Tibial nerve (tissue), 4 donors: ENCODE data around the gene ZCRB1.

ENCODE experiments used
- EP300 ChIP-seq, 2 donors: sonication (generic); formaldehyde crosslinking; IDR thresholded peaks; one replicate each; pipeline ENCODE4 v1.6.1; 2017; ENCODE audit warnings: antibody characterized with exemption in 2 of 2, mild to moderate bottlenecking in 1 of 2
- POLR2A ChIP-seq, 2 donors: fragments of 450-650 bp; IDR thresholded peaks; one replicate each; pipeline ENCODE4 v1.6.1; 2017; ENCODE audit warnings: antibody characterized with exemption in 2 of 2, mild to moderate bottlenecking in 2 of 2, moderate library complexity in 2 of 2
- TF ChIP-seq, protein P1 (sequence below), 5 experiments: fragments of 200-600 bp in 3 of 5; fragments of 450-650 bp in 2 of 5; sonication (generic) in 3 of 5; IDR thresholded peaks; one replicate each; pipeline ENCODE4 v1.5.1; 2016 to 2019; ENCODE audit warnings: antibody characterized with exemption in 5 of 5, mild to moderate bottlenecking in 3 of 5, moderate library complexity in 2 of 5

DNA sequence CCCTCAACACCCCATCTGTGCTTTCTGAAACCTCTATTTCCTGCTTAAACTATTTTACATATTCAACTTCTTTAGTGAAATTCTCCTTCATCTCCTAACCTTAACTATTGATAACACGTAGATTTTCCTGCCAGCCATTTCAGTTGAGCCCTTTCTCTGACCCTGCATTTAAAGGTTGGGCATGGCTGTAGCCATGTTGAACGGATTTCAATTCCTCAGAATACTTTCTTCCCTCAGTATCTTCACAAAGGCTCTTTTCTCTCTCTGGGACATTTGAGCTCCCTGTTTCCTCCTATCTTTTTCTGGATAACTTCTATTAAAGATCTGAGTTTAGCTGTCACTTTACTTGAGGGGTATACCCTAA lies 1.3 kb upstream of the ZCRB1 start:
- TF ChIP-seq, protein P1, sequence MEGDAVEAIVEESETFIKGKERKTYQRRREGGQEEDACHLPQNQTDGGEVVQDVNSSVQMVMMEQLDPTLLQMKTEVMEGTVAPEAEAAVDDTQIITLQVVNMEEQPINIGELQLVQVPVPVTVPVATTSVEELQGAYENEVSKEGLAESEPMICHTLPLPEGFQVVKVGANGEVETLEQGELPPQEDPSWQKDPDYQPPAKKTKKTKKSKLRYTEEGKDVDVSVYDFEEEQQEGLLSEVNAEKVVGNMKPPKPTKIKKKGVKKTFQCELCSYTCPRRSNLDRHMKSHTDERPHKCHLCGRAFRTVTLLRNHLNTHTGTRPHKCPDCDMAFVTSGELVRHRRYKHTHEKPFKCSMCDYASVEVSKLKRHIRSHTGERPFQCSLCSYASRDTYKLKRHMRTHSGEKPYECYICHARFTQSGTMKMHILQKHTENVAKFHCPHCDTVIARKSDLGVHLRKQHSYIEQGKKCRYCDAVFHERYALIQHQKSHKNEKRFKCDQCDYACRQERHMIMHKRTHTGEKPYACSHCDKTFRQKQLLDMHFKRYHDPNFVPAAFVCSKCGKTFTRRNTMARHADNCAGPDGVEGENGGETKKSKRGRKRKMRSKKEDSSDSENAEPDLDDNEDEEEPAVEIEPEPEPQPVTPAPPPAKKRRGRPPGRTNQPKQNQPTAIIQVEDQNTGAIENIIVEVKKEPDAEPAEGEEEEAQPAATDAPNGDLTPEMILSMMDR (IDR thresholded peaks at IDR 0.05): no peak
- TF ChIP-seq POLR2A (IDR thresholded peaks at IDR 0.05) (no peak), EP300 (IDR thresholded peaks at IDR 0.05) (no peak)
